Ectodermal cell (in vitro differentiated cells): Measurements from ENCODE around the gene SQOR.

Experiments
- H3K27ac ChIP-seq: 2 replicates; pipeline ENCODE4 v1.7.0; 2013; ENCODE audit warnings: mild to moderate bottlenecking, low read depth, low read length; ENCODE audit not compliant: insufficient read depth, poor library complexity, severe bottlenecking
- H3K27me3 ChIP-seq: 2 replicates; pipeline ENCODE4 v1.7.0; 2013; ENCODE audit warnings: mild to moderate bottlenecking, low read length; ENCODE audit not compliant: insufficient read depth, control insufficient read depth, poor library complexity, severe bottlenecking
- H3K36me3 ChIP-seq: one replicate; pipeline ENCODE4 v1.7.0; 2013; ENCODE audit warnings: low read length; ENCODE audit not compliant: control insufficient read depth, insufficient read depth
- H3K4me1 ChIP-seq: one replicate; pipeline ENCODE4 v1.7.0; 2013; ENCODE audit warnings: low read length; ENCODE audit not compliant: control insufficient read depth, insufficient read depth
- H3K4me3 ChIP-seq: 2 replicates; pipeline ENCODE4 v1.7.0; 2013; ENCODE audit warnings: low read depth, low read length, control low read depth; ENCODE audit not compliant: insufficient read depth
- H3K9me3 ChIP-seq: 2 replicates; pipeline ENCODE4 v1.7.0; 2013; ENCODE audit warnings: mild to moderate bottlenecking, low read length, moderate library complexity; ENCODE audit not compliant: control insufficient read depth
- WGBS, 2 experiments: methylation state at CpG; one replicate each; pipeline ENCODE4 v1.1.7; 2013; ENCODE audit warnings: missing lambda C conversion rate in 2 of 2; 5-methylcytosine and 5-hydroxymethylcytosine counted together

Gene SQOR

GRCh38 chr15:45657764-45658545 is 23.1 kb downstream of the SQOR start:
- H3K27ac ChIP-seq = no peak overlapping the region
- WGBS, 2 experiments = 75 to 76% methylated on average over 8 of the region's 8 CpGs

GRCh38 chr15:45660231-45660979 is 25.6 kb downstream of the SQOR start:
- no peaks in the 10 kb centered on the region for H3K9me3 ChIP-seq
- H3K4me1 ChIP-seq = no peaks in the 10 kb centered on the region
- WGBS, 2 experiments = 66 to 76% methylated on average over 5 of the region's 5 CpGs
- no peak overlapping the region for H3K27ac ChIP-seq
- no peaks in the 10 kb centered on the region for H3K36me3 ChIP-seq
- no peak overlapping the region for H3K4me3 ChIP-seq
- no peaks in the 10 kb centered on the region for H3K27me3 ChIP-seq

More at GRCh38 chr15:45657764-45658545, 23.1 kb downstream of the SQOR start:
- H3K4me1 ChIP-seq = no peaks in the 10 kb centered on the region
- no peak overlapping the region for H3K4me3 ChIP-seq
- H3K9me3 ChIP-seq = no peaks in the 10 kb centered on the region
- H3K36me3 ChIP-seq = no peaks in the 10 kb centered on the region
- no peaks in the 10 kb centered on the region for H3K27me3 ChIP-seq

GRCh38 chr15:45662375-45662774 is 27.5 kb downstream of the SQOR start:
- H3K27me3 ChIP-seq = no peaks in the 10 kb centered on the region
- no peaks in the 10 kb centered on the region for H3K36me3 ChIP-seq
- H3K4me3 ChIP-seq = no peak overlapping the region
- H3K9me3 ChIP-seq = no peaks in the 10 kb centered on the region
- H3K27ac ChIP-seq = no peak overlapping the region
- WGBS, 2 experiments = 65 to 74% methylated on average over 6 of the region's 6 CpGs
- no peaks in the 10 kb centered on the region for H3K4me1 ChIP-seq

- no peak overlapping the region for H3K27ac ChIP-seq
- 61 to 67% methylated on average over 5 of the region's 5 CpGs for WGBS, 2 experiments
- no peaks in the 10 kb centered on the region for H3K27me3 ChIP-seq
- H3K4me1 ChIP-seq = no peaks in the 10 kb centered on the region
- no peaks in the 10 kb centered on the region for H3K36me3 ChIP-seq
- no peak overlapping the region for H3K4me3 ChIP-seq
- H3K9me3 ChIP-seq = no peaks in the 10 kb centered on the region
Observed at GRCh38 chr15:45664451-45664850, 29.6 kb downstream of the SQOR start.

- Histone ChIP-seq H3K4me3 (no peak overlapping the region), H3K36me3 (no peaks in the 10 kb centered on the region), H3K27ac (no peak overlapping the region), H3K4me1 (no peaks in the 10 kb centered on the region), H3K9me3 (no peaks in the 10 kb centered on the region), H3K27me3 (no peaks in the 10 kb centered on the region)
- WGBS, 2 experiments = 68 to 71% methylated on average over 1 of the region's 1 CpG
Observed at GRCh38 chr15:45665261-45665660, 30.4 kb downstream of the SQOR start.

GRCh38 chr15:45666119-45666875 is 31.5 kb downstream of the SQOR start:
- Histone ChIP-seq H3K4me3 (no peak overlapping the region), H3K9me3 (no peaks in the 10 kb centered on the region), H3K4me1 (no peaks in the 10 kb centered on the region), H3K27ac (no peak overlapping the region), H3K27me3 (no peaks in the 10 kb centered on the region), H3K36me3 (no peaks in the 10 kb centered on the region)
- 87 to 100% methylated on average over 1 of the region's 1 CpG for WGBS, 2 experiments

- no peaks in the 10 kb centered on the region for H3K9me3 ChIP-seq
- 78 to 92% methylated on average over 2 of the region's 2 CpGs for WGBS, 2 experiments
- no peaks in the 10 kb centered on the region for H3K27me3 ChIP-seq
- no peaks in the 10 kb centered on the region for H3K4me1 ChIP-seq
- no peak overlapping the region for H3K27ac ChIP-seq
- H3K4me3 ChIP-seq = no peak overlapping the region
- H3K36me3 ChIP-seq = no peaks in the 10 kb centered on the region
Observed at GRCh38 chr15:45667002-45667401, 32.2 kb downstream of the SQOR start.

GRCh38 chr15:45668386-45668785 is 33.6 kb downstream of the SQOR start:
- Histone ChIP-seq H3K27ac (no peak overlapping the region), H3K4me1 (no peaks in the 10 kb centered on the region), H3K9me3 (no peaks in the 10 kb centered on the region), H3K27me3 (no peaks in the 10 kb centered on the region), H3K36me3 (no peaks in the 10 kb centered on the region), H3K4me3 (no peak overlapping the region)
- WGBS, 2 experiments = 82 to 86% methylated on average over 6 of the region's 6 CpGs

- WGBS, 2 experiments = 87 to 88% methylated on average over 3 of the region's 3 CpGs
- Histone ChIP-seq H3K27ac (no peak overlapping the region), H3K9me3 (no peaks in the 10 kb centered on the region), H3K27me3 (no peaks in the 10 kb centered on the region), H3K36me3 (no peaks in the 10 kb centered on the region), H3K4me3 (no peak overlapping the region), H3K4me1 (no peaks in the 10 kb centered on the region)
Observed at GRCh38 chr15:45669422-45669821, 34.6 kb downstream of the SQOR start.

GRCh38 chr15:45670091-45670490 is 35.3 kb downstream of the SQOR start:
- H3K9me3 ChIP-seq = no peaks in the 10 kb centered on the region
- no peaks in the 10 kb centered on the region for H3K27me3 ChIP-seq
- H3K27ac ChIP-seq = no peak overlapping the region
- H3K4me3 ChIP-seq = no peak overlapping the region
- H3K4me1 ChIP-seq = no peaks in the 10 kb centered on the region
- H3K36me3 ChIP-seq = no peaks in the 10 kb centered on the region
- WGBS, 2 experiments = 86 to 89% methylated on average over 5 of the region's 5 CpGs
